ENCODE measurements around the gene WRNIP1. TPM values are rescaled to one million over a fixed set of nuclear protein-coding genes. Genes with fewer than 3 reads are reported as not detected.
A peak's percentile ranks its signal among the peaks of the same experiment; 100 is the strongest.

WRNIP1 gene
- total RNA-seq, 2 donors from 2014 or later: 49.9 to 53.7 TPM

GRCh38 chr6:2818593-2818992, 53.4 kb downstream of the WRNIP1 start:
- Histone ChIP-seq H3K4me1 (no peaks in the 10 kb centered on the region), H3K36me3 (no peaks in the 10 kb centered on the region), H3K9me3 (no peaks in the 10 kb centered on the region), H3K27ac (peak overlapping the region; percentile 64), H3K27me3 (no peaks in the 10 kb centered on the region), H3K9ac (ENCODE audit: low read depth in 2 of 2, low read length in 2 of 2) (peak overlapping the region in 1 of 2 donors; percentile 52), H3K4me3 (no peak overlapping the region)
- TF ChIP-seq CTCF (IDR thresholded peaks at IDR 0.05): no peak
- DNase-seq: peak; percentile 28
- intact Hi-C loops (cut with DNase I): no loop called here

GRCh38 chr6:2819115-2819514, 53.9 kb downstream of the WRNIP1 start:
- Histone ChIP-seq H3K4me1 (no peaks in the 10 kb centered on the region), H3K4me3 (no peak overlapping the region), H3K36me3 (no peaks in the 10 kb centered on the region), H3K27me3 (no peaks in the 10 kb centered on the region), H3K9me3 (no peaks in the 10 kb centered on the region), H3K27ac (peak overlapping the region; percentile 64), H3K9ac (ENCODE audit: low read depth in 2 of 2, low read length in 2 of 2) (peak overlapping the region in 1 of 2 donors; percentile 52)
- intact Hi-C loops (cut with DNase I): no loop called here
- TF ChIP-seq CTCF (IDR thresholded peaks at IDR 0.05): no peak
- DNase-seq: peak; percentile 18

GRCh38 chr6:2819978-2820377, 54.8 kb downstream of the WRNIP1 start:
- Histone ChIP-seq H3K9me3 (no peaks in the 10 kb centered on the region), H3K4me1 (no peaks in the 10 kb centered on the region), H3K27ac (no peak overlapping the region), H3K27me3 (no peaks in the 10 kb centered on the region), H3K9ac (ENCODE audit: low read depth in 2 of 2, low read length in 2 of 2) (no peak overlapping the region), H3K36me3 (no peaks in the 10 kb centered on the region), H3K4me3 (no peak overlapping the region)
- intact Hi-C loops (cut with DNase I): no loop called here
- peak; percentile 17 for DNase-seq
- no peak for TF ChIP-seq CTCF (IDR thresholded peaks at IDR 0.05)

- DNase-seq: peak; percentile 7
- no peaks in the 10 kb centered on the region for H3K36me3 ChIP-seq
- TF ChIP-seq CTCF (IDR thresholded peaks at IDR 0.05): no peak
- H3K4me3 ChIP-seq: no peak overlapping the region
- H3K27me3 ChIP-seq: no peaks in the 10 kb centered on the region
- intact Hi-C loops (cut with DNase I): no loop called here
- no peak overlapping the region for H3K9ac ChIP-seq (ENCODE audit: low read depth in 2 of 2, low read length in 2 of 2)
- no peaks in the 10 kb centered on the region for H3K9me3 ChIP-seq
- no peak overlapping the region for H3K27ac ChIP-seq
- H3K4me1 ChIP-seq: no peaks in the 10 kb centered on the region
Measured at GRCh38 chr6:2820415-2820814, 55.2 kb downstream of the WRNIP1 start.

- Histone ChIP-seq H3K9ac (ENCODE audit: low read depth in 2 of 2, low read length in 2 of 2) (no peak overlapping the region), H3K9me3 (no peaks in the 10 kb centered on the region), H3K27ac (no peak overlapping the region), H3K4me1 (no peaks in the 10 kb centered on the region), H3K4me3 (no peak overlapping the region), H3K27me3 (no peaks in the 10 kb centered on the region), H3K36me3 (no peaks in the 10 kb centered on the region)
- intact Hi-C loops (cut with DNase I): no loop called here
- TF ChIP-seq CTCF (IDR thresholded peaks at IDR 0.05): no peak
- peak; percentile 15 for DNase-seq
Measured at GRCh38 chr6:2821554-2821953, 56.4 kb downstream of the WRNIP1 start.
